HUES64 (cell line): ENCODE measurements around the gene KRTAP10-9. TPM values are rescaled to one million over a fixed set of nuclear protein-coding genes. Genes with fewer than 3 reads are reported as not detected.
"Not testable (repeated sequence)": the region's sequence is repeated elsewhere in the genome, so short reads cannot be mapped to it uniquely, and the experiment has no call there.

Experiments
- H3K27ac ChIP-seq: 2 replicates; pipeline ENCODE4 v1.7.0; 2013; ENCODE audit warnings: low read depth, low read length, inconsistent platforms
- H3K27me3 ChIP-seq: 2 replicates; pipeline ENCODE4 v1.6.1; 2013; ENCODE audit warnings: mild to moderate bottlenecking, low read length; ENCODE audit not compliant: insufficient read depth
- H3K36me3 ChIP-seq: 2 replicates; pipeline ENCODE4 v1.6.1; 2013; ENCODE audit warnings: mild to moderate bottlenecking, low read length; ENCODE audit not compliant: insufficient read depth
- H3K4me1 ChIP-seq: 2 replicates; pipeline ENCODE4 v1.6.1; 2013; ENCODE audit warnings: mild to moderate bottlenecking, low read length, moderate library complexity; ENCODE audit not compliant: insufficient read depth
- H3K4me3 ChIP-seq: 2 replicates; pipeline ENCODE4 v1.5.1; 2013; ENCODE audit warnings: mild to moderate bottlenecking, low read length, moderate library complexity
- H3K9ac ChIP-seq: 2 replicates; pipeline ENCODE4 v1.6.1; 2013; ENCODE audit warnings: mild to moderate bottlenecking, low read depth, low read length
- H3K9me3 ChIP-seq: 2 replicates; pipeline ENCODE4 v1.6.1; 2013; ENCODE audit warnings: low read depth, low read length; ENCODE audit not compliant: insufficient read depth
- WGBS: fragments of 150-250, 120-280 bp; methylation state at CpG from one replicate; pipeline ENCODE4 v1.1.7; 2013; ENCODE audit warnings: missing lambda C conversion rate; 5-methylcytosine and 5-hydroxymethylcytosine counted together
- polyA plus RNA-seq, 2 experiments: library from polyadenylated mRNA; stranded (reverse); fragments of 50-300 nt; gene quantifications; one replicate each; pipeline ENCODE4 v1.2.3, GENCODE V29; 2013

The KRTAP10-9 gene
- not detected for polyA plus RNA-seq (2013, experiment 1 of 2)
- polyA plus RNA-seq (2013, experiment 2 of 2): not detected

- no peak within 1 kb of the TSS for H3K4me3 ChIP-seq
- WGBS: 80% methylated on average over 7 of the region's 7 CpGs
- H3K9me3 ChIP-seq: peaks cover 31% of the 10 kb centered on the region
- H3K4me1 ChIP-seq: no peaks in the 10 kb centered on the region
- H3K36me3 ChIP-seq: no peaks in the 10 kb centered on the region
- no peak within 1 kb of the TSS for H3K27ac ChIP-seq
- H3K9ac ChIP-seq: no peak within 1 kb of the TSS
- no peaks in the 10 kb centered on the region for H3K27me3 ChIP-seq
Measured at GRCh38 chr21:44626673-44627143, at the start of gene KRTAP10-9. KRTAP10-9 (plus strand) TSS chr21:44627093; CDS start chr21:44627172, 79 bp downstream.

GRCh38 chr21:44578371-44579055, 48.4 kb upstream of the KRTAP10-9 start:
- Histone ChIP-seq H3K27me3 (no peaks in the 10 kb centered on the region), H3K4me1 (peaks cover 4% of the 10 kb centered on the region; the same call in 1 of the 2 replicates), H3K9ac (no peak overlapping the region), H3K4me3 (no peak overlapping the region), H3K9me3 (peaks cover 11% of the 10 kb centered on the region; the same call in 1 of the 2 replicates), H3K27ac (no peak overlapping the region), H3K36me3 (no peaks in the 10 kb centered on the region)
- 96% methylated on average over 17 of the region's 17 CpGs for WGBS

- Histone ChIP-seq H3K27me3 (no peaks in the 10 kb centered on the region), H3K4me1 (peaks cover 5% of the 10 kb centered on the region; the same call in 1 of the 2 replicates), H3K36me3 (no peaks in the 10 kb centered on the region), H3K27ac (no peak overlapping the region), H3K4me3 (no peak overlapping the region), H3K9me3 (peaks cover 11% of the 10 kb centered on the region; the same call in 1 of the 2 replicates), H3K9ac (no peak overlapping the region)
- 86% methylated on average over 22 of the region's 22 CpGs for WGBS
Measured at GRCh38 chr21:44579056-44579832, 47.6 kb upstream of the KRTAP10-9 start.

GRCh38 chr21:44579833-44580144, 47.1 kb upstream of the KRTAP10-9 start:
- Histone ChIP-seq H3K4me3 (no peak overlapping the region), H3K9me3 (peaks cover 11% of the 10 kb centered on the region; the same call in 1 of the 2 replicates), H3K9ac (no peak overlapping the region), H3K36me3 (no peaks in the 10 kb centered on the region), H3K27me3 (no peaks in the 10 kb centered on the region), H3K4me1 (peaks cover 5% of the 10 kb centered on the region; the same call in 1 of the 2 replicates), H3K27ac (no peak overlapping the region)
- WGBS: 85% methylated on average over 7 of the region's 7 CpGs

- H3K4me3 ChIP-seq, H3K9ac ChIP-seq, H3K36me3 ChIP-seq, H3K27ac ChIP-seq, H3K27me3 ChIP-seq, H3K4me1 ChIP-seq: not testable (repeated sequence)
- WGBS: 84% methylated on average over 19 of the region's 19 CpGs
- H3K9me3 ChIP-seq: peaks cover 11% of the 10 kb centered on the region; the same call in 1 of the 2 replicates
Measured at GRCh38 chr21:44580231-44580821, 46.6 kb upstream of the KRTAP10-9 start, which contains the start of gene KRTAP10-5. KRTAP10-5 (minus strand) TSS chr21:44580604; CDS start chr21:44580578, 26 bp downstream.

GRCh38 chr21:44581158-44581557, 45.7 kb upstream of the KRTAP10-9 start:
- no peaks in the 10 kb centered on the region for H3K27me3 ChIP-seq
- H3K9me3 ChIP-seq: peaks cover 11% of the 10 kb centered on the region; the same call in 1 of the 2 replicates
- peaks cover 5% of the 10 kb centered on the region; the same call in 1 of the 2 replicates for H3K4me1 ChIP-seq
- no peaks in the 10 kb centered on the region for H3K36me3 ChIP-seq
- 100% methylated on average over 2 of the region's 3 CpGs for WGBS
- H3K9ac ChIP-seq: no peak overlapping the region
- no peak overlapping the region for H3K27ac ChIP-seq
- no peak overlapping the region for H3K4me3 ChIP-seq

- H3K27me3 ChIP-seq: no peaks in the 10 kb centered on the region
- H3K36me3 ChIP-seq: no peaks in the 10 kb centered on the region
- WGBS: 88% methylated on average over 15 of the region's 15 CpGs
- H3K9ac ChIP-seq: no peak overlapping the region
- H3K4me1 ChIP-seq: peaks cover 5% of the 10 kb centered on the region; the same call in 1 of the 2 replicates
- no peak overlapping the region for H3K4me3 ChIP-seq
- peaks cover 11% of the 10 kb centered on the region; the same call in 1 of the 2 replicates for H3K9me3 ChIP-seq
- H3K27ac ChIP-seq: no peak overlapping the region
Measured at GRCh38 chr21:44582055-44582454, 44.8 kb upstream of the KRTAP10-9 start.

GRCh38 chr21:44583089-44583799, 43.6 kb upstream of the KRTAP10-9 start:
- Histone ChIP-seq H3K27ac (no peak overlapping the region), H3K9ac (no peak overlapping the region), H3K4me3 (no peak overlapping the region), H3K27me3 (no peaks in the 10 kb centered on the region), H3K4me1 (peaks cover 5% of the 10 kb centered on the region; the same call in 1 of the 2 replicates), H3K36me3 (no peaks in the 10 kb centered on the region), H3K9me3 (peaks cover 7% of the 10 kb centered on the region; the same call in 1 of the 2 replicates)
- 65% methylated on average over 11 of the region's 11 CpGs for WGBS

GRCh38 chr21:44583800-44584147, 43.1 kb upstream of the KRTAP10-9 start:
- no peak overlapping the region for H3K27ac ChIP-seq
- peaks cover 7% of the 10 kb centered on the region; the same call in 1 of the 2 replicates for H3K9me3 ChIP-seq

GRCh38 chr21:44585892-44586291, 41.0 kb upstream of the KRTAP10-9 start:
- Histone ChIP-seq H3K36me3 (no peaks in the 10 kb centered on the region), H3K27ac (no peak overlapping the region), H3K27me3 (no peaks in the 10 kb centered on the region), H3K9me3 (peaks cover 7% of the 10 kb centered on the region; the same call in 1 of the 2 replicates), H3K9ac (no peak overlapping the region), H3K4me1 (peaks cover 5% of the 10 kb centered on the region; the same call in 1 of the 2 replicates), H3K4me3 (no peak overlapping the region)
- 90% methylated on average over 3 of the region's 3 CpGs for WGBS

More at GRCh38 chr21:44583800-44584147, 43.1 kb upstream of the KRTAP10-9 start:
- Histone ChIP-seq H3K9ac (no peak overlapping the region), H3K4me1 (peaks cover 5% of the 10 kb centered on the region; the same call in 1 of the 2 replicates), H3K36me3 (no peaks in the 10 kb centered on the region), H3K27me3 (no peaks in the 10 kb centered on the region), H3K4me3 (no peak overlapping the region)
- WGBS: 96% methylated on average over 5 of the region's 6 CpGs
